A549 treated with CpdA at 1 μM for 4 hours (cell line): ENCODE measurements around the gene DRAM2. TPM values are rescaled to one million over a fixed set of nuclear protein-coding genes. Genes with fewer than 3 reads are reported as not detected.

ENCODE experiments used
- total RNA-seq: library from RNA; stranded (reverse); fragments of 200-300 nt; extraction: Qiagen RNA extraction; gene quantifications from 5 replicates; pipeline ENCODE4 v1.2.3, GENCODE V29; 2022; ENCODE audit warnings: low read depth

The DRAM2 gene
- 19.1 to 20.2 TPM (median 19.5 TPM) in 5 replicates for total RNA-seq

GRCh38 chr1:111139956-111140679 lies at the start of gene DRAM2, which contains the start of gene CEPT1:
Gene DRAM2, minus strand, starts transcription at chr1:111140093. Its CDS starts 8,539 bp downstream, at chr1:111131554.
Gene CEPT1, plus strand, starts transcription at chr1:111140223. Its CDS starts 7,492 bp downstream, at chr1:111147715.

Other genes starting within 250 kb of the DRAM2 start
- 16.3 to 26.2 TPM (median 20.2 TPM) in 5 replicates for gene LRIF1, start 176.2 kb downstream of the DRAM2 start, total RNA-seq
- 11.8 to 14.9 TPM (median 14.1 TPM) in 5 replicates for gene CEPT1, start 130 bp upstream of the DRAM2 start, total RNA-seq
- gene DENND2D, start 60.6 kb upstream of the DRAM2 start, total RNA-seq, result 1.1 to 1.6 TPM (median 1.5 TPM) in 5 replicates
- 0.25 to 0.54 TPM (median 0.38 TPM) in 4 of 5 replicates, not detected in the other for gene CHI3L2, start 87.6 kb upstream of the DRAM2 start, total RNA-seq
- not detected in 5 replicates for gene CHIA, start 150.8 kb upstream of the DRAM2 start, total RNA-seq